GM21529 (cell line): ENCODE results near the gene OSTM1.
"Not testable (repeated sequence)": the region's sequence is repeated elsewhere in the genome, so short reads cannot be mapped to it uniquely, and the experiment has no call there.

Experiments used
- ATAC-seq: cut with Tn5 transposase; IDR thresholded peaks from one replicate; pipeline ENCODE4 v1.9.1; 2021; ENCODE audit not compliant: unreplicated experiment

Gene OSTM1

DNA sequence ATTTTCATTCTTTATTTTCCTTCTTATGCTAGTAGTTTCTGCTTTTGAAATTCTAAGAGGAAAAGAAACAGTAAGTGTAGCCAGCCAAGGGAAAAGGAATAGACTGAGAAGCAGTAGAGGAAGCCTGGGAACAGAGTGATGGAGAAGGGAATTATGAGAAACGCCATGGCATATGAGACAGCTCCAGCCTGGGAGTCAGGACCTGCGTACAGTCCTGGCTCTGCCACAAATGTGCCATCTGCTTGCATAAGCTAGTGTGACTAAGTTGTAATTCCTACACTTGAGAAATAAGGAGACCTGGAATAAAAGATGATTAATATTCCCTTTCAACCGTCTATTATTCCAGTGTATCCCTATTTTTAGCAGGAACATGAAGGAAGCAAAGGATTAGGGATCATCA is 47.5 kb downstream of the OSTM1 start:
- ATAC-seq: no peak

DNA sequence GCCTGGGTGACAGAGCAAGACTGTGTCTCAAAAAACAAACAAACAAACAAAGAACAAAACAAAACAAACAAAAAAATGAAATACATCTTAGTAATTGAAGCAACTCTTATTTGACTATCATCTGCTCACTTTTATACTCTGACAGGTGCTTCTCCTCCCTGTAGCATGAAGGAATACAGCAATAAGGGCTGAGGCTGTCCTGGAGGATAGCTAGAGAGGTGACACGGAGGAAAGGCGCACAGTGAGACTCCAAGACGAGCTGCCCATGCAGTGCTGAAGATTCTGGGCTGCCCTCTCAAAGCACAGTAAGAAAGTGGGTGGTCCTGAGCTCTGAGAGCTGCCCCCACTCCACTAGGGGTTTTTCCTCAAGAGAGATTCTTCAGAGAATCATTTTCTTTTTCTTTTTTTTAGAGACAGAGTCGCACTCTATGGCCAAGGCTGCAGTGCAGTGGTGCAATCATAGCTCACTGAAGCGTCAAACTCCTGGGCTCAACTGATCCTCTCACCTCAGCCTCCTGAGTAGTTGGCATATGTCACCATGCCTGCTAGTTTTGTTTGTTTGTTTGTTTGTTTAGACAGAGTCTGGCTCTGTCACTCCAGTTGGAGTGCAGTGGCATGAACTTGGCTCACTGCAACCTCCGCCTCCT is 50.0 kb downstream of the OSTM1 start:
- ATAC-seq: no peak

DNA sequence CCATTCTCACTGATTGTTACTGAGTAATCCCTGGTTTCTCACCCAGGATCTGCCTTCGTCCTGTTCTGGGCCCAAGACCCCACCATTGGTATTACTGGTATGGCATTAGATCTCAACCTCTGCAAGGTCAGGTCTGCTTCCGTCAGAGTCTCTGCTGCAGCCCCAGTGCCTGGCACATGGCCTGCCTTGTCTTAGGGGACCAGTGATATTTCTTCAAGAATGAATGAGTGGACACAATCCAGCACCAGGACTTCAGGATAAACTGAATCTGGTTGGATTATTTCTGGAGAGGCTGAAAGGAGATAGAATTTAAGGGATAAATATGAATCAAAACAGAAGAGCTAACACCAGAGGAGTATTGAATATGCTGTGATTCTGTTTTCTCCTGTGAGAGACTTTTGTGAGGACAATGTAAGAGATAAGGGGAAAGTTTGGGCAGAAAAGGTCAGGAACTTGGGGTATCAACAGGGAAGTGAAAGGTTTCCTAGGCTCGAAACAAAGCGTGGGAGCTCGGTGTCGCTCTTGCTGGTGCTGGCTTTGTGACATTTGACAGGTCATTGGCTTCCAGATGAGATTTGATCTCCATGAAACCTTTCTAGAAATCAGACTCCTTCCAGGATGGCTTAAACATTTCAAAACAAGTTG is 53.9 kb downstream of the OSTM1 start:
- no peak for ATAC-seq

DNA sequence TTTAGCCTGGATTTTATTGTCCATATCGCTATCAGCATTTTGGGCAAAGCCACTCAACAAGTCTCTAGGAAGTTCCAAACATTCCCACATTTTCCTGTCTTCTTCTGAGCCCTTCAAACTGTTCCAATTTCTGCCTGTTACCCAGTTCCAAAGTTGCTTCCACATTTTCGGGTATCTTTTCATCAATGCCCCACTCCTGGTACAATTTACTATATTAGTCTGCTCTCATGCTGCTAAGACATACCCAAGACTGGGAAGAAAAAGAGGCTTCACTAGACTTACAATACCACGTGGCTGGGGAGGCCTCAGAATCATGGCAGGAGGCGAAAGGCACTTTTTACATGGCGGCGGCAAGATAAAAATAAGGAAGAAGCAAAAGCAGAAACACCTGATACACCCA is 58.3 kb downstream of the OSTM1 start:
- not testable (repeated sequence) for ATAC-seq

DNA sequence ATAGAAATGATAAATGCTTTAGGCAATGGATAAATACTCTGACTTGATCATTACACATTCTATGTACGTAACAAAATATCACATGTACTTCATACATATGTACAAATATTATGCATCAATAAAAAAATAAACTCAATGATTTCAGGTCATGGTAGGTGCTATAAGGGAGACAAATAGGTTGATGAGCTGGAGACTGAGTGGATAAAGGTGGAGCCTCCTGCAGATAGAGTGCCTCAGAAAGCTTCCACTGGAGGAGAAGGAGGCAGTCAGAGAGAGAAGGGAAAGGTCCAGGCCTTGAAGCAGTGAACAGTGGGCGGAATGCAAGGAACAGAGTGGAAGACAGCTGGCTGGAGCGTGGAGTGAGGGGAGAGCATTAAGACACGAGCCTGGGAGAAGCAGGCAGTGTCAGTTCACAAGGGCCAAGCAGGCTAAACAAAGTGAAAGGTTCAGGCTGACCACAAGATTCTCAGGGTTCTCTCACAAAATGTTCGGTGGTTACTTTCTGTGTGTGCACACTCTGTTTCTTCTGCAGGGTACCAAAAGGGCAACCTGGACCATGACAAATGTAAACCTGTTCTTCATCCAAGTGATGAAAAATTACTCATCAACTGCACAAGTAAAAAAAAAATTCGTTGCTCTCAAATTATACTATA is 60.6 kb downstream of the OSTM1 start:
- no peak for ATAC-seq

DNA sequence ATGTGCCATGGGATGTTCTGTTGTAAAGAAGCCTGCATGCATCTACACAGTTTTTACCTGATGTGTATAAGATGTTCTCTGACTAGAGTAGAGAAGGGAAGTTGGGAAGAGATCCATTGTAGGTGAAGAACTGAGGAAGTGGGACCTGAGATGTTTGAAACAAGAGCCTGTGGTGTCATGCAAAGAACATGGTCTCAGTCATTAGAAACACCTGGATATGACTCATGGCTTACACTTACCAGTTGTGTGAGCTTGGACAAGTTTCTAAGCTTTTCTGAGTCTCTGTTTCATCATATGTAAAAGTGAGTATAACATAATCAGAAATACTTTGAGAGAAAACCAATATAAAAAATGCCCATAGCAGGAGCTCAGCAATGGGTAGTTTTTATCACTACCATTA is 64.6 kb downstream of the OSTM1 start:
- no peak for ATAC-seq

DNA sequence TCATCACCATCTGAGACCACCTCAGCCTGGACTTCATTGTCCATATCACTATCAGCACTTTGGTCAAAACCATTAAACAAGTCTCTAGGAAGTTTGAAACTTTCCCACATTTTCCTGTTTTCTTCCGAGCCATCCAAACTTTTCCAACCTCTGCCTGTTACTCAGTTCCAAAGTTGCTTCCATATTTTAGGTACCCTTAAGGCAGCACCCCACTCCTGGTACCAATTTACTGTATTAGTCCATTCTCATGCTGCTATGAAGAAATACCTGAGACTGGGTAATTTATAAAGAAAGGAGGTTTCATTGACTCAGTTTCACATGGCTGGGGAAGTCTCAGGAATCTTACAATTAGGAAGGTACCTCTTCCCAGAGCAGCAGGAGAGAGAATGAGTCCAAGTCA is 65.3 kb downstream of the OSTM1 start:
- not testable (repeated sequence) for ATAC-seq

DNA sequence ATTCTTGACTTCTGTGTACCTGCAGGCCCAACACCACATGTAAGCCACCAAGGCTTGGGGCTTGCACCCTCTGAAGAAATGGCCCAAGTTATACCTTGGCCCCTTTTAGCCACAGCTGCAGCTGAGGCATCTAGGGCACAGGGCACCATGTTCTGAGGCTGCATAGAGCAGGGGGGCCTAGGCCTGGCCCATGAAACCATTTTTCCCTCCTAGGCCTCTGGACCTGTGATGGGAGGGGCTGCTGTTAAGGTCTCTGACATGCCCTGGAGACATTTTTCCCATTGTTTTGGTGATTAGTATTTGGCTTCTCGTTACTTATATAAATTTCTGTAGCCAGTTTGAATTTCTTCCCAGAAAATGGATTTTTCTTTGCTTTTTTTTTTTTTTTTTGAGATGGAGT is 66.2 kb downstream of the OSTM1 start:
- no peak for ATAC-seq

DNA sequence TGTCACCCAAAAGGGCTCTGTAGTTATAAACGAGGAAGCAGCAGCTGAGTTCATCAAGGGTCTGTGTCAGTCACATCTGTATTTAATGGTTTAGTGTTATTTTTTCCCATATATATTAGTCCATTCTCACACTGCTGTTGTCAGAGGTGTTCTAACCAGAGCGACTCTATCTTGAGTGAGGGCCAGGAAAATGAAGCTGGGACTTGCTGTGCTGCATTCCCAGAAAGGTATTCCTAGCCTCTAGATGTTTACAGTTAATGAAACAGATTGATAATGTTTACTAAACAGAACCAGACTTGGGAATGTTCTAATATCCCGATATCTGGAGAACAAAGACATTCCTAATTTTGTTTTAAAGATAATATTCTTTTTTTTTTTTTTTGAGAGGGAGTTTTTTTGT is 68.6 kb downstream of the OSTM1 start:
- ATAC-seq: no peak

DNA sequence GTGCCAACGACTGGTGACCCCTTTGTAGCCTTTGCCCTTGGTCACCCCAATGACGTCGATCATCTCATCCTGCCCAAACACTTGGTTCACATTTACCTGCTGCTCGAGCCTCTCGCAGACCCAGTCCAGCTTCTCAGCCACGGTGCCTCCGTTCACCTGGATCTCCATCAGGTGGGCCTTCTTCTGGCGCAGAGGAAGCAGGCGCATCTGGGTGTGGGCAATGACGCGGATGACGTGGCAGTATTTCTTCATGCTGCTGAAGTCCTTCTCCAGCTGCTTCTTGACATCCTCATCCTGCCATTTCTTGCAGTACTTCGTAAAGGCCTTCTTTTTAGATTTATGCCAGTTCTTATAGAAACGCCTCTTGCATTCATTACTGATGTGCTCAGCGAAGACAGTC is 69.7 kb downstream of the OSTM1 start:
- ATAC-seq: no peak

DNA sequence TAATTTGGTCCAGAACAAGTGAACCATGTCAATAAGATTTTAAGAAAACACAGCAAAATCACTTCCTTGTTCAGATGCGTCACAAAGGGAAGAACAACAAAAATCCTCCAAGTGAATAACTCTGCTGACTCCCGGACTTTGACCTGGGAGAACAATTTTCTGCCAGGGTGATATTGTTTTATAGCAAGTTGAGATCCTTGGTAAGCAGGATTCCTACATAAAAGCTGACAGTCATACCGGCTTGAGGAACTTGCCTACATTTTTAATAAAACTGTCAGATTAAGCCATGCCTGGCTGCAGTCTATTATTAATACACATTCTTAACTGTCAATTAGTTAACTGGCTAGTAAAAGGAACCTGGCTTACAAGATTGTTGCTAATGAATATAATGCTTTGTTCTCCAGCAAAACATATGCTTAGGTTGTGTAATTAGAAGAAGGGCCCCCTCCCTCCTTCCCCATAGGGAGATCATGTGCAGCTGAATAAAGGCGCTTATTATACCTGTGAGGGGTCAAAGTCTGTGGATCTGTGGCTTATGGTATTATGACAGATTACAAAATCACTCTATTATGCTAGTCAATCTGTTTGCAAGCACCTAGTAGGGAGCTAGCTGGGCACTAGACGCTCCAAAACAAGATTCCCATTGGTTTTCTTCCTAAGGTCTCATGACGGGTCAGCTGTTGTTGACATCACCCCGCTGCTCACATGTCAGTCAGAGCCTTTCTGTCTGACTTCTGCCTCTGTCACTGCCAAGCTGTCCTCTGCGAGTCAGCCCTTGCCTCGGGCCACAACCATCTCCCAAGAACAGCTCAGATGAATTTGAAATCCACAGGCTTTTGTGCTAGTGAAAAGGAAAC is 71.9 kb downstream of the OSTM1 start:
- ATAC-seq: no peak

DNA sequence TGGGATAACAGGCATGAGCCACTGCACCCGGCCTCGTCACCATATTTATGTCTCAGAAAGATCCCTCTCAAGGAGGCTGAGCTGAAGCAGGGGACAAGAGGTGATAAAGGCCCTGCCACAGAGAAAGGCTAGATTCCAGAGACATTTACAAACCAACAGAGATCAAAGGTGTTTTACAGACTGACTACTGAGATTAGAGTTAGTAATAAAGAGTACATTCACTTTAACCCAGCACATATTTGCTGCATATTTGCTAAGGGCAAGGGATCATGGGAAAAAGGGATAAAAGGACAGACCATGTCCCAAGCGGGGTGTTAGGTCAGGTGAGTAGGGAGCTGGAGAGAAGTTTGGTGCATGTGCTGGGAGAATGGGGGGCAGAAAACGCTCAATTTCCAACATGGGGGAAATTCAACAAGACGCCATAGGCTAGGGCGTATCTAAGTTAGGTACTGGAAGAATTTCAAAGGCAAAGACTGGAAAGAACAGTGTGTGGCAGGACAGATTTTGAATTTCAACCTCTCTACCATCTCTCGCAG is 72.8 kb downstream of the OSTM1 start:
- no peak for ATAC-seq

DNA sequence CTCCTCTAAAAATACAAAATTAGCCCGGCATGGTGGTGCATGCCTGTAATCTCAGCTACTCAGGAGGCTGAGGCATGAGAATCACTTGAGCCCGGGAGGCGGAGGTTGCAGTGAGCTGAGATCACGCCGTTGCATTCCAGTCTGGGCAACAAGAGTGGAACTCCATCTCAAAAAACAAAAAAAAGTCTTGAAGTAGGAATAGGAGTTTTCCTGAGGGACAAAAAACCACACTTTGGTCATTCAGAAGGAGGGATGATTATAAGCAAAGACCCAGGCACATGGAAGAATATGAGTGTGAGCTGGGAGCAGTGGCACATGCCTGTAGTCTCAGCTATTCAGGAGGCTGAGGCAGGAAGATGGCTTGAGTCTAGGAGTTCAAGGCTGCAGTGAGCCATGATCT is 74.3 kb downstream of the OSTM1 start:
- not testable (repeated sequence) for ATAC-seq

DNA sequence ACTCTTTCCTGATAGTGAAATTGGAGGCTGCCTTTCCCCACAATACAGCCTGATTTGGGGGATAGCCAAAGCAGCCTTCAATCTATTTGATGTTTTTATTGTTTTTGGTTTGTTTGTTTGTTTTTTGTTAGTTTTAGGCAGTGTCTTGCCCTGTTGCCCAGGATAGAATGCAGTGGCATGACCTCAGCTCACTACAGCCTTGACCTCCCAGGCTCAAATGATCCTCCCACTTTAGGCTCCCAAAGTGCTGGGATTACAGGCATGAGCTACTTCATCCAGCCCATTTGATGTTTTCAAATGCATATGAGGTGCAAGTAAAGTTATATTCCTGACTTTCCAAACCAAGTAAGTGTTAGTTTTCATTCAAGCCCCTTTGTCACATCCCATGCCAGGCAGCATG is 75.2 kb downstream of the OSTM1 start:
- no peak for ATAC-seq

DNA sequence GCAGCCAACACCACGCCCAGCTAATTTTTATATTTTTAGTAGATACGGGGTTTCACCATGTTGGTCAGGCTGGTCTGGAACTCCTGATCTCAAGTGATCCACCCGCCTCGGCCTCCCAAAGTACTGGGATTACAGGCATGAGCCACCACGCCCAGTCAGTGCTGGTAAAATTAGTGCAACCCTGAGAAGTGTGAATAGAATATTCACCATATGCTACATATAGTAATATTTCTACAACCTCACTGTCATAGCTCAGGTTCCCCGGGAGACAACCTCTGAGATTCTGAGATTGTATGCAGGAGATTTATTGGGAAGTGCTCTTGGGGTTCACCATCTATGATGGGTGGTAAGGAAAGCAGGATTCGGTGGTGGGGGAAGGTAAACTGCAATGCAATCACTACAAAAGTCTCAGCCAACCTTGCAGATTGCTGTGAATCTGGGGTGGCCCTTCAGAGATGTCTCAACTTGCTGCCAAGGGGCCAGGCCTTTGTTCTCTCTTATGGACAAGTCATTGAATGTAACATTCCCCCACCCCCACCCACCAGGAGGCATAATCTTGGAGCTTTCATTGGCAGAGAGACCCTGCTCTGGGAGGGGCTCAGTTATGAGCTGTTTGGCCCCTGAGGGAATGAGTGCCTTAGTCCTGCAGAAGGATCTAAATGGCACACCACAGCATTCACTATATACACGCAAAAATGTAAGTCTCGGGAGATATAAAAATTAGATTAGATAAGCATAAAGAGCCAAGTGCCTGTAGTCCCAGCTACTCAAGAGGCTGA is 82.6 kb downstream of the OSTM1 start:
- no peak for ATAC-seq
